ENCODE results near the gene PILRA. TPM values are rescaled to one million over a fixed set of nuclear protein-coding genes. Genes with fewer than 3 reads are reported as not detected.

Gene PILRA
- total RNA-seq, 4 donors from 2014 or later = 3.3 to 20.6 (median 6.7) TPM

- intact Hi-C loops (cut with DNase I; ENCODE audit: low total_unique reads) = no loop called here
- Histone ChIP-seq H3K4me3 (no peak overlapping the region), H3K36me3 (no peaks in the 10 kb centered on the region), H3K27ac (no peak overlapping the region), H3K27me3 (no peaks in the 10 kb centered on the region), H3K9me3 (peaks cover 0 to 3% of the 10 kb centered on the region in 2 donors), H3K4me1 (no peaks in the 10 kb centered on the region)
- TF ChIP-seq POLR2A (IDR thresholded peaks at IDR 0.05) = no peak
- TF ChIP-seq CTCF (IDR thresholded peaks at IDR 0.05) = no peak
- DNase-seq = no peak
These were observed 6.1 kb upstream of the PILRA start for GRCh38 chr7:100367251-100367620.

GRCh38 chr7:100367676-100368613 is 5.3 kb upstream of the PILRA start:
- TF ChIP-seq POLR2A (IDR thresholded peaks at IDR 0.05) (no peak), CTCF (IDR thresholded peaks at IDR 0.05) (no peak)
- Histone ChIP-seq H3K36me3 (no peaks in the 10 kb centered on the region), H3K27ac (no peak overlapping the region), H3K4me3 (no peak overlapping the region), H3K9me3 (peaks cover 0 to 3% of the 10 kb centered on the region in 2 donors), H3K4me1 (no peaks in the 10 kb centered on the region), H3K27me3 (no peaks in the 10 kb centered on the region)
- DNase-seq = no peak
- intact Hi-C loops (cut with DNase I; ENCODE audit: low total_unique reads) = no loop called here

- intact Hi-C loops (cut with DNase I; ENCODE audit: low total_unique reads) = no loop called here
- no peak for TF ChIP-seq CTCF (IDR thresholded peaks at IDR 0.05)
- no peak for TF ChIP-seq POLR2A (IDR thresholded peaks at IDR 0.05)
These were observed 4.2 kb upstream of the PILRA start for GRCh38 chr7:100369105-100369504.

GRCh38 chr7:100370303-100370702 is 3.0 kb upstream of the PILRA start:
- Histone ChIP-seq H3K27me3 (no peaks in the 10 kb centered on the region), H3K4me3 (no peak overlapping the region), H3K36me3 (no peaks in the 10 kb centered on the region), H3K27ac (no peak overlapping the region), H3K4me1 (no peaks in the 10 kb centered on the region), H3K9me3 (peaks cover 0 to 3% of the 10 kb centered on the region in 2 donors)
- intact Hi-C loops (cut with DNase I; ENCODE audit: low total_unique reads) = no loop called here
- TF ChIP-seq CTCF (IDR thresholded peaks at IDR 0.05) (no peak), POLR2A (IDR thresholded peaks at IDR 0.05) (no peak)
- no peak for DNase-seq

More at GRCh38 chr7:100369105-100369504, 4.2 kb upstream of the PILRA start:
- Histone ChIP-seq H3K27ac (no peak overlapping the region), H3K4me3 (no peak overlapping the region), H3K27me3 (no peaks in the 10 kb centered on the region), H3K9me3 (peaks cover 0 to 3% of the 10 kb centered on the region in 2 donors), H3K36me3 (no peaks in the 10 kb centered on the region), H3K4me1 (no peaks in the 10 kb centered on the region)
- no peak for DNase-seq

GRCh38 chr7:100370746-100371145 is 2.5 kb upstream of the PILRA start:
- H3K27me3 ChIP-seq = no peaks in the 10 kb centered on the region
- H3K27ac ChIP-seq = no peak overlapping the region
- H3K9me3 ChIP-seq = peaks cover 0 to 3% of the 10 kb centered on the region in 2 donors
- intact Hi-C loops (cut with DNase I; ENCODE audit: low total_unique reads) = no loop called here
- H3K36me3 ChIP-seq = no peaks in the 10 kb centered on the region
- DNase-seq = no peak
- H3K4me1 ChIP-seq = no peaks in the 10 kb centered on the region
- TF ChIP-seq CTCF (IDR thresholded peaks at IDR 0.05) (no peak), POLR2A (IDR thresholded peaks at IDR 0.05) (no peak)
- no peak overlapping the region for H3K4me3 ChIP-seq

All from uterus (tissue), 4 donors.